Sigmoid colon (tissue), 7 donors: ENCODE results near the gene VMAC. TPM values are rescaled to one million over a fixed set of nuclear protein-coding genes. Genes with fewer than 3 reads are reported as not detected.
A peak's percentile ranks its signal among the peaks of the same experiment; 100 is the strongest.

Source experiments
- DNase-seq: peaks from one replicate; pipeline ENCODE4 v3.0.0-alpha.2; 2019
- H3K27ac ChIP-seq, 4 donors: fragments of 200-600 bp; sonication (generic); one replicate each; pipeline ENCODE4 v1.5.1; 2016 to 2019; ENCODE audit warnings: mild to moderate bottlenecking in 1 of 4
- H3K27me3 ChIP-seq, 3 donors: fragments of 200-600 bp; sonication (generic); one replicate each; pipeline ENCODE4 v1.5.1; 2019; ENCODE audit warnings: mild to moderate bottlenecking in 1 of 3
- H3K36me3 ChIP-seq, 4 donors: fragments of 200-600 bp; sonication (generic); one replicate each; pipeline ENCODE4 v1.5.1; 2016 to 2019
- H3K4me1 ChIP-seq, 4 donors: fragments of 200-600 bp; sonication (generic); one replicate each; pipeline ENCODE4 v1.5.1; 2017 to 2019
- H3K4me3 ChIP-seq, 4 donors: fragments of 200-600 bp; sonication (generic); one replicate each; pipeline ENCODE4 v1.5.1; 2017 to 2019; ENCODE audit warnings: mild to moderate bottlenecking in 2 of 4, moderate library complexity in 1 of 4
- H3K9me3 ChIP-seq, 4 donors: fragments of 200-600 bp in 3 of 4; sonication (generic) in 3 of 4; one replicate each; pipeline versions ENCODE4 v1.5.1 to v1.6.1; 2013 to 2019
- EP300 ChIP-seq, 4 donors: sonication (generic); formaldehyde crosslinking; IDR thresholded peaks; one replicate each; pipeline ENCODE4 v1.6.1; 2017; ENCODE audit warnings: antibody characterized with exemption in 4 of 4
- POLR2A ChIP-seq, 2 donors: fragments of 450-650 bp; IDR thresholded peaks; one replicate each; pipeline ENCODE4 v1.6.1; 2016; ENCODE audit warnings: antibody characterized with exemption in 2 of 2, mild to moderate bottlenecking in 2 of 2, moderate library complexity in 2 of 2
- POLR2AphosphoS5 ChIP-seq, 4 donors: sonication (generic); formaldehyde crosslinking; IDR thresholded peaks; one replicate each; pipeline ENCODE4 v1.6.1; 2017; ENCODE audit warnings: antibody characterized with exemption in 4 of 4
- WGBS, 2 donors: extraction: QIAGEN DNeasy Blood & Tissue Kit; methylation state at CpG; one replicate each; pipeline ENCODE4 v1.1.7; 2013; 5-methylcytosine and 5-hydroxymethylcytosine counted together
- intact Hi-C: fragments of 100-400 bp; cut with DNase I; formaldehyde crosslinking; loops from one replicate; pipeline ENCODE4 v1.15.1; 2023
- polyA plus RNA-seq, 3 donors: library from polyadenylated mRNA; stranded (reverse); fragments of 200-250 nt; gene quantifications; one replicate each; pipeline ENCODE4 v1.2.3, GENCODE V29; 2013
- total RNA-seq, 4 donors: library from RNA; depleted of rRNA; stranded (reverse); fragments of >200 nt; gene quantifications; one replicate each; pipeline ENCODE4 v1.1.0, GENCODE V29; 2016
- TF ChIP-seq, protein P1 (sequence below), 4 experiments: fragments of 450-650 bp in 3 of 4; fragments of 200-600 bp in 1 of 4; IDR thresholded peaks; one replicate each; pipeline ENCODE4 v1.5.1; 2016 to 2019; ENCODE audit warnings: antibody characterized with exemption in 4 of 4, mild to moderate bottlenecking in 3 of 4, moderate library complexity in 2 of 4
- donor health status: healthy with polysubstance abuse.
- donor health status: Bipolar disorder and iron deficiency.
- donor health status: healthy.

VMAC gene
- total and polyA plus RNA-seq, 7 donors = 1.6 to 14.4 (median 6.4) TPM

GRCh38 chr19:5880196-5880595, 24.5 kb upstream of the VMAC start:
- intact Hi-C loops = loop anchor here (2.0 kb wide), 1 partner anchor 51 kb away; no protein-coding TSS in a partner anchor
- Histone ChIP-seq H3K9me3 (no peaks in the 10 kb centered on the region), H3K36me3 (no peaks in the 10 kb centered on the region), H3K27me3 (no peaks in the 10 kb centered on the region), H3K4me1 (peaks cover 0 to 64% (median 45%) of the 10 kb centered on the region in 4 donors), H3K27ac (peak overlapping the region; percentile 79 to 94 (median 84)), H3K4me3 (no peak overlapping the region)
- WGBS, 2 donors = 19 to 41% methylated on average over 6 of the region's 6 CpGs
- TF ChIP-seq EP300 (IDR thresholded peaks at IDR 0.05) = no peak
- TF ChIP-seq, protein P1, sequence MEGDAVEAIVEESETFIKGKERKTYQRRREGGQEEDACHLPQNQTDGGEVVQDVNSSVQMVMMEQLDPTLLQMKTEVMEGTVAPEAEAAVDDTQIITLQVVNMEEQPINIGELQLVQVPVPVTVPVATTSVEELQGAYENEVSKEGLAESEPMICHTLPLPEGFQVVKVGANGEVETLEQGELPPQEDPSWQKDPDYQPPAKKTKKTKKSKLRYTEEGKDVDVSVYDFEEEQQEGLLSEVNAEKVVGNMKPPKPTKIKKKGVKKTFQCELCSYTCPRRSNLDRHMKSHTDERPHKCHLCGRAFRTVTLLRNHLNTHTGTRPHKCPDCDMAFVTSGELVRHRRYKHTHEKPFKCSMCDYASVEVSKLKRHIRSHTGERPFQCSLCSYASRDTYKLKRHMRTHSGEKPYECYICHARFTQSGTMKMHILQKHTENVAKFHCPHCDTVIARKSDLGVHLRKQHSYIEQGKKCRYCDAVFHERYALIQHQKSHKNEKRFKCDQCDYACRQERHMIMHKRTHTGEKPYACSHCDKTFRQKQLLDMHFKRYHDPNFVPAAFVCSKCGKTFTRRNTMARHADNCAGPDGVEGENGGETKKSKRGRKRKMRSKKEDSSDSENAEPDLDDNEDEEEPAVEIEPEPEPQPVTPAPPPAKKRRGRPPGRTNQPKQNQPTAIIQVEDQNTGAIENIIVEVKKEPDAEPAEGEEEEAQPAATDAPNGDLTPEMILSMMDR (IDR thresholded peaks at IDR 0.05) = no peak
- no peak for DNase-seq

GRCh38 chr19:5880604-5881078, 24.0 kb upstream of the VMAC start:
- TF ChIP-seq, protein P1 (IDR thresholded peaks at IDR 0.05) = no peak
- TF ChIP-seq EP300 (IDR thresholded peaks at IDR 0.05) (peak in 3 of 4 donors; percentile 64 to 88 (median 80)), POLR2A (IDR thresholded peaks at IDR 0.05) (no peak), POLR2AphosphoS5 (IDR thresholded peaks at IDR 0.05) (peak; percentile 3 to 75 (median 72))
- H3K4me1 ChIP-seq = peaks cover 0 to 64% (median 45%) of the 10 kb centered on the region in 4 donors
- H3K27me3 ChIP-seq = no peaks in the 10 kb centered on the region
- no peaks in the 10 kb centered on the region for H3K36me3 ChIP-seq
- intact Hi-C loops = loop anchor here (2.0 kb wide), 1 partner anchor 52 kb away; no protein-coding TSS in a partner anchor
- 16 to 18% methylated on average over 15 of the region's 15 CpGs for WGBS, 2 donors
- peak; percentile 97 for DNase-seq
- no peaks in the 10 kb centered on the region for H3K9me3 ChIP-seq
- H3K27ac ChIP-seq = peak overlapping the region; percentile 79 to 94 (median 84)
- no peak overlapping the region for H3K4me3 ChIP-seq

DNA sequence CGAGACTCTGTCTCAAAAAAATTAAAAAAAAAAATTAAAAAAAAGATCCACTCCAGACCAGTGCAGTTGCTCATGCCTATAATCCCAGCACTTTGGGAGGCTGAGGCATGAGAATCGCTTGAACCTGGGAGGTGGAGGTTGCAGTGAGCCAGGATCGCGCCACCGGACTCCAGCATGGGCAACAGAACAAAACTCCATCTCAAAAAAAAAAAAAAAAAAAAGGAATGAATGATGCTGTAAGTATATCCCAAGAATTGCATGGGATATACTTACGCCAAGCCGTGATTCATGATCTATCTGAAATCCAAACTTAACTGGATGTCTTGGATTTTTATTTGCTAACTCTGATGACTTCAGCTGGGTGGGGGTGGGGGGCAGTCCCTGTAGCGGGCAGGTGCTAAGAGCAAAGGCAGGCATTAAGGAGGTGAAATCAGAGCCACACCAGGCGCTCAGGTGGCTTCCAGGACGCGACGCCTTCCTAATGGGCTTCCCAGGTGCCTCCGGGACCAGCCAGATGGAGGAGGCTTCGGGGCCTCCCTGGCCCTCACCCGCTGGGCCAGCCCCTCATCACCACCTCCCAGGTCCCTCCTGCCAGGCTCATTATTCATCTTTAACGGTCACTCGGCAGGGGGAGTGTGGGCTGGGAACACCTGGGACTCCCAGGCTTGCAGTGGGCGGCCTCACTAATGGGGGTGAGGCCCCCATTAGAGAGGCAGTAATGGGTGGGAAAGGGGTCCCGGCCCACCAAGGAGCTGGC, 23.0 kb upstream of the VMAC start:
- Histone ChIP-seq H3K9me3 (no peaks in the 10 kb centered on the region), H3K27me3 (no peaks in the 10 kb centered on the region), H3K4me1 (peaks cover 0 to 57% (median 41%) of the 10 kb centered on the region in 4 donors), H3K4me3 (no peak overlapping the region), H3K27ac (peak overlapping the region; percentile 79 to 94 (median 84)), H3K36me3 (no peaks in the 10 kb centered on the region)
- DNase-seq = no peak
- intact Hi-C loops = loop anchor here (2.0 kb wide), 1 partner anchor 53 kb away; no protein-coding TSS in a partner anchor
- TF ChIP-seq, protein P1 (IDR thresholded peaks at IDR 0.05) = no peak
- TF ChIP-seq POLR2AphosphoS5 (IDR thresholded peaks at IDR 0.05) = no peak
- TF ChIP-seq POLR2A (IDR thresholded peaks at IDR 0.05) = no peak
- TF ChIP-seq EP300 (IDR thresholded peaks at IDR 0.05) = no peak
- 40 to 58% methylated on average over 19 of the region's 19 CpGs for WGBS, 2 donors

GRCh38 chr19:5882421-5882968, 22.2 kb upstream of the VMAC start:
- Histone ChIP-seq H3K36me3 (no peaks in the 10 kb centered on the region), H3K4me3 (no peak overlapping the region), H3K27me3 (no peaks in the 10 kb centered on the region), H3K9me3 (no peaks in the 10 kb centered on the region), H3K27ac (peak overlapping the region; percentile 79 to 94 (median 84)), H3K4me1 (peaks cover 0 to 54% (median 37%) of the 10 kb centered on the region in 4 donors)
- intact Hi-C loops = no loop called here
- TF ChIP-seq, protein P1 (IDR thresholded peaks at IDR 0.05) = no peak
- TF ChIP-seq POLR2AphosphoS5 (IDR thresholded peaks at IDR 0.05) (no peak), POLR2A (IDR thresholded peaks at IDR 0.05) (no peak), EP300 (IDR thresholded peaks at IDR 0.05) (no peak)
- DNase-seq = no peak
- 50 to 61% methylated on average over 9 of the region's 9 CpGs for WGBS, 2 donors
